Inferior parietal cortex (tissue), 1 donor: Measurements from ENCODE around the gene CFAP100.
A peak's percentile ranks its signal among the peaks of the same experiment; 100 is the strongest.

ENCODE experiments used
- DNase-seq: peaks from one replicate; pipeline ENCODE4 v3.0.0-alpha.2; 2016; ENCODE audit errors: extremely low spot score

Gene CFAP100

DNA sequence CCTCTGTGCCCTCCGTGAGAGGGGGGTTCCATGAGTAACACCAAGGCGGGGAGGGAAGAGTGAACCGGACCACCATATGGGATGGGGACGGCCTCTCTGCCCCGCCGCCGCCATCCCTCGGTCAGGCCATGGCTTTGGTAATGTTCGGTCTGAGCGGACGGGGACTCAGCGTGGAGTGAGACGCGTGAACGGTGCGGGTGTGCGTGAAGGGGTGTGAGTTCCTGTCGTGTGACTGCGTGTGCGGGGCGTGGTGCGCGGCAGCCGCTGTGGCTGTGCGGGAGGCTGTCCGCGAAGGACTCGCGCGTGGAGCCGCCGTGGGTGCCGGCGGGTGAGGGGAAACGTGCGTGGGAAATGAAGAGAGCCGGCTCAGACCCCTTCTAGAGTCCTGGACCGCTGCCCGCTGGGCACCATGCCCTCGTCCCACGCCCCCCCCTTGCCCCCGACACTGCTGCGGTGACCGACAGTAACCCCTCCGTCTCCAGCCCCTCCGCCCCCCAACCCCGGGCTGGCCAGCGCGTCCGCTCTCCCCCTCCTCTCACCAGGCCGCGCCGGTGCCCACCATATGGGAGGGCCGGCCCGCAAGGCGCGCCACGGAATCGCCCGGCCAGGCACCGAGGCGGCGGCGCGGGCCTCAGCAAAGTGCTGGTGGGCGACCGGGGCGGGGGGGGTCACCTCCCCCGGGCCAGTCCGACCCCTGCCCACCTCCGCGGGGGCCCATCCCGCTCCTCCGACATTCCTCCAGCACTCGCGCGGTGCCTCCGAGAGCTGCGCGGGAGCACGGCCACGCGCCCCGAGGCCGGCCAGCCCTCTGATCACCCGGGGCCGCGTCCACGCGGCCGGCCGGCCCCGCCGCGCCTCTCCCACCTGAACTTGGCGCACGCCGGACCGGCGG is 38.1 kb upstream of the CFAP100 start:
- no peak for DNase-seq

DNA sequence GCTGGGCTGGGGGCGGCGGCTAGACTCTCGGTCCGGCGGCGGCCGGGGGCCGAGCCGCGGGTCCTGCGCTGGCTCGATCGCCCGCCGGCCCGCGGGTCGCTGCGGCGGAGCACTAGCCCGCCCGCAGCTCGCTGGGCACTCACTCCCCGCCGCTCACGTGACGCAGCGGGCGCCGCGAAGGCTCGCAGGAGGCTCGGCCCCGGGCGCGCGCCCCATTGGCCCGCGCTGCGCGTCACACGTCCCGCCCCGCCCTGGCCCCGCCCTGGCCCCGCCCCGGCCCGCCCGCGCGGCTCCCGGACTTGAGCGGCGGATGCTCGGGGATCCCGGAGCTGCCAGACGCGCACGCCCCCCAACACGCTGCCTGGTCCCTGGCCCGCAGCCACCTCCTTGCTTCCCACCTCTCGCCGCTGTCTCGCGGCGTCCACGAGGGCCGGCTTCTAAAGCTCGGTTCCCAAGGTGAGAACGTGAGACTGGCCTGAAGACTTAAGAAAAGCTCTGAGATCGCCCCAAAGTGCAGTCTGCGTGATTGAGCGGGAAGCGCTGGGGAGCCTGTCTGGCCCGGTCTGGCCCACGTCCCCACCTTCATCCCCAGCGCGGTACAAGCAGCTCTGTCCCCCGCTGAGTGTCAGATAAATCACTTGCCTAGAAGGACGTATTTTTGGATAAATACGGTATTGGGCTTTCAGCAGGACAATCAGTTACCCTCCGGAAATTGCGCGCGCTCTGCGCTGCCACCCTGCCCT is 37.2 kb upstream of the CFAP100 start, which contains the start of gene KLF15:
KLF15 (minus strand) TSS at position 114 of the 743 bp plus-strand sequence. CDS start 4,486 bp downstream, outside the sequence.
- DNase-seq, result peak; percentile 82

DNA sequence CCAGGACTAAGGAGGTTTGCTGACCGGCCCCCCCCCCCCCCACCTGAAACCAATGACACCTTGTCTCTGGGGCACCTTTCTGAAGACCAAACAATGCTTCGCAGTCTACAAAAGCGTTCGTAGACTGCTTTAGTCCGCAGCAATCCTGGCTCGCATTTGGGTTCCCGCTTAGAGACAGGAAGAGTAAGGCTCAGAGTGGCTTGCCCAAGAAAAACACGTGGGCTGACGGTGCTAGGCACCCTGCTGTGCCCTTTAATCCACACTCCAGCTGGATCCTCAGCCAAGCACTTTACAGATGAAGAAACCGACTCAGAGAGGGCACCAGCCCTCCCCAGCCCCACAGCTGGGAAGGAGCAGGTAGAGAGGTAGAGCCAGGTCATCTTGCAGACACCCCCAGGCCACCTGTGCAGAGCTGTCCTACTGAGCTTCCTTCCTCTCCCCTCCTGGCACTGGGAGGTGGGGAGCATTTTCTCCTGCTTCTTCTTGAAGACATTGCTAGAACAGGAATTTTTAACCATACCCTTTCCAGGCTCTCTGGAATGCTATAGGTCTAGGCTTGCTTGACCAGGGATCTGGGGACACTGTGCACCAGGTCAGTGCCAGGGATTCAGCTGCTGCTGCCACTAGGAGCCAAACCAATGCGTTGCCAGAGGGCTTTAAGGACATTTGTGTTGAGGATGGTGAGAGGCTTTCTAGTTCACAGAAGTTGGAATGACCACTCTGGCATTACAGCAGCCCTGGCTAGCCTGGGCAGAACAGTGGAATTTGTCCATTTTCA is 36.5 kb upstream of the CFAP100 start:
- peak; percentile 15 for DNase-seq

DNA sequence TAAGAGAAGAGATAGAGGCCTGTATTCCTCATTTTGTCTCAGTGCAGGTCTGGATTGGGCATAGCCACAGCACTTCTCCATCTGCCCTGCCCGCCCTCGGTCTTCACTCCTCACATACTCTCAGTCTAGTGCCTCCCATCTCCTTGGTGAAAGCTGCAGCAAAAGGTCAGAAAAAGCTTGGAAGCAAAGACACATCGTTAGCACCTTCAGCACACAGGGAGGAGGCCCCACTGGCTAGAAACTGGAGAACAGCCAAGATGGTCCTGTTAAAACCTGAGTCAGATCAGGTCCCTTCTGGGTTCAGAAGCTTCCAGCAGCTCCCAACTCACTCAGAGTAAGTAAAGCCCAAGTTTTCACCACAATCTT is 35.9 kb upstream of the CFAP100 start:
- DNase-seq, result no peak

DNA sequence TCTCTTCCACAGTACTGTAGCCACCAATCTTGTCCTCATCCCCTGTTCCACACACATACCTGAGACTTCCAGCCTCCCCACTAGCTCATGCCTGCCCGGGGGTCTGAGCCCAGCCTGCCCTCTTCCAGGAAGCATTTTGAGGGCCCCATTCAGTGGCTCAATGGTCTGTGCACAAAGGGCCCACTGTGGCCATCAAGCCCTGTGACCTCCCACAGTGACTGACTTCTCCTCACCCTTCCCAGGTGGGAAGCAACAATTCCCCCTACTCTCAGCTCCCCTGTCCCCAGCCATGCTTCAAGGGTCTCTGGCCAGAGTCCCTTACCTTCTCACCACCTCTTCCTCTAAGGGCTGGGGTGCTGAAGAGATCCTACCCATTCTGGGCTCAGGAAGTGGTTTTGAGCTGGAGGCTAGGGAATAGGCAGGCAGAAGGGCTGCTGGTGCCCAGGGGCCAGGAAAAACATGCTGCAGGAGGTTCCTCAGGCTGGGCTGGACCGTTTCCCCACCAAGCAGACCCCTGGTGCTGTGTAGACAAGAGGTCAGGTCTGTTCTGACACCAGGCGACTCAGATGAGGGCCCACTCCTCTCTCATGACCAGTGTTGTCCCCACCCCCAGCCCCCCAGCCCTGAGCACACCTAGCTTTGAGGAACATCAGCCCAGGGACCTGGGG is 34.5 kb upstream of the CFAP100 start:
- no peak for DNase-seq

DNA sequence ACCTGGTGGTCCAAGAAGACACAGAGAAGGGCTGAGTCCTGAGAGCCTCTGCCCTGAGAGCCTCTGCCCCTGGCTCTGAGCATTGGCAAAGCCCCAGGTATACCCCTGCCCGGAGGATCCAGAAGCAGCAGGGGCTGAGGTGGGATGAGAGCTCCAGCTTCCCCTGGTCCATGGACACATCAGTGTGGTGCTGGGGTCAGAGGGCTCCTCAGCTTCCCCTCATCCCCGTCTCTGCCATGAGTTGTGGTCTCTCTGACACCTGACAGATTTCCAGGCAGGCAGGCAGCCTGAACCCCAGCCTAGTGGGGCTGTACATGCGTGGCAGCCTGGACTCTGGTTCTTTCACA is 34.0 kb upstream of the CFAP100 start:
- no peak for DNase-seq

DNA sequence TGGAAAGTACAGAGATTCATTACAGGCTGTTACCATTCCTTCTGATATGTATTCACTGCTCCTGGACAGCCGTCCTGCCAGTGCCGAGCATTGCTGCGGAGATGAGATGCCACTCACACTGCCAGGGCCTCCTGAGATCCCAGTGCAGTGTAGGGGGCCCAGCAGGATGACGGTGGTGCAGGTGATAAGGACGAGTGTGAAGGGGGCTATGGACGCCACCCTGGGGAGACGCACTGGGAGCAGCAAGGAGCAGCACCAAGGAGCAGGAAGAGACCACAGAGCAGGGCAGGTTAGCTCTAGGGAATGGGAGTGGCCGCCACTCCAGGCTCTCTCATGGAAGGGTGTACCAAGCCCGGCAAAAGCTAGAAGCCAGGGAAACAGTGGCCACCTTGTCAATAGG is 33.5 kb upstream of the CFAP100 start:
- DNase-seq, result no peak

DNA sequence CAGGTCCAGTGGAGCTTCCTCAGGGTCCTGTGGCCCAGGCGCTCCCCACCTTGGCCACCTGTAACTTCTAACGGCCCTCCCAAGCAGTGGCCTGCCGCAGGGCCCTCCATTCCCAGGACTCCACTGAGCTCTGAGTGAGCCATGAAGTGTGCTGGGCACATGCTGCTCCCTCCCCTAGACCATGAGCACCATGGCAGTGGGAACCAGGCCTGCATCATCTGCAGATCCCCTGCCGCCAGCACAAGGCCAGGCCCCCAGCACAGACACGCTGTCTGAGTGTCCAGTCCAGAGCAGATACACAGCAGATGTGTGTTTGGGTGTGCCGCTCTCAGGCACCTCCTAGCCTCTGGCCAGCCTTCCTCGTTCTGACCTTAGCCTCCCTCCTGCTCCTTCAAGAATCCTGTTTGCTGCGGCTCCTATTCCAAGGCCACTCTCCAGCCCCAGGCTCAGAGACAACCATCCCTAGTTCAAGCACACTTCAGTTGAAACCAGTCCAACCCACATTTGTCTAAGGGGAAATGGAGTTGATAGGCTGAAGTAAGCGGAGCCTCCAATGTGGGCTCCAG is 30.5 kb upstream of the CFAP100 start:
- DNase-seq, result no peak

DNA sequence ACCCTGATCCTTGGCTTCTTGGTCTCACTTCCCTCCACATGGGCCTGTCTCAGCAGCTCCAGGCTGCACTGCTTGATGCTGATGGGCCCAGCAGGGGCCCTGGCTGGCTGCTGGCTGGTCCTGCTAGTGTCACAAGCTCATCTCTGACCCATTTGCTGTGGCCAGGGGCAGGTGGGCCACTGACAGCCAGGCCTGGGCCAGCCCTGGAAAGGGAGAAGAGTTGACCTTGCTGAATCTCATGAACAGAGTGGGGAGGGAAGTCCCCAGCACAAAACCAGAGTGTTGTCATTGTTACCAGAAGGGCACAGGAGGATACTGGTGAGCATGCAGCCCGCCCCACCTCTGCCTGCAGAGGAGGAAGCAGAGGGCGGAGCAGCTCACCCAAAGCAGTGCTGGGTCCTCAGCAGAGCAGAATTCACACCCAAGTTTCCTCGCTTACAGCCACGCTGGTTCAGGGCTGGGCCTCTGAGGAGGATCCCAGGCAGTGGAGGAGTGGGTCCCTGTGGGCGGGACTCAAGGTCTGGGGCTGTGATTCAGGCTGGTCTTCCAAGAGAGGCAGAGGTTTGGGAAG is 29.9 kb upstream of the CFAP100 start:
- DNase-seq, result no peak

DNA sequence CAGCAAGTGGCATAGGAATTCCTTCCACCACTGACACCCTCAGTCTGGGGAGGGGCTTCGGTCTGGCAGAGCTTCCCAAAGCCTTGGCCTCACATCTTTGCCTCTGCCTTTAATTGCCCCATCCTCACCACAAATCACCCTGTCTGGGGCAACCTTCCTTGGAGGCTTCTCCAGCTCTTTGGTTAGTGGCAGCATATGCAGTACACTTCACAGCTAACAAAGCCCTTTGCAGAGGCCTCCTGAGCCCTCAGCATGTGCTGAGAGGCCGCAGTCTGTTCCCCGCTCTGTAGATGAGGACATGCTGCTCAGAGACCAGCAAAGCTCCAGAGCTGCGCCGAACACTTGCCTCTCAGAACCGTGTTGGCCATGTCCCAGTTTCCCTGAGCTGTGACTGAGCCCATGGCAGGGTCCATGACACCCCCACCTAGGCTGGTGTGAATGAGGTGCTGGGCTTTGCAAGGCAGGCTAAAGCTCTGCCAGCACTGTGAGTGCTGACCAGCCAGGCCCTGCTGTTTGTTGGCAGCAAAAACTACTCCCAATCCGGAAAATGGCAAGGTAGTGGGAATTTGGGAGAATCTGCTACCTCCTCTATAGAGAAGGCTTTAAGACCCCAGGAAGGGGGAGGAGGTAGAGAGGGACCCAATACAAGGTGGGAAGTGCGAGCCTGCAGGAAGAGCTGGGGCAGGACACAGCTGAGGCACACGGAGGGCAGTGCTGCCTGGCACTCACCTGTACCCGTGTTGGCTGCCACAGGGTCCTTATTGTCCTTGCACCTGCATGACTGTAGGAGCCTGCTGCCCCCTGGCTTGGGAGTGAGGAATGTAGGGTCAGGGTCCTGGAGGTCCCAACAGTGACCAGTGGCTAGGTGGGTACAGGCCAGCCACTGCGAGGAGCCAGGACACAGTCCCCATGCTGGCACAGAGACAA is 29.1 kb upstream of the CFAP100 start:
- DNase-seq, result no peak

DNA sequence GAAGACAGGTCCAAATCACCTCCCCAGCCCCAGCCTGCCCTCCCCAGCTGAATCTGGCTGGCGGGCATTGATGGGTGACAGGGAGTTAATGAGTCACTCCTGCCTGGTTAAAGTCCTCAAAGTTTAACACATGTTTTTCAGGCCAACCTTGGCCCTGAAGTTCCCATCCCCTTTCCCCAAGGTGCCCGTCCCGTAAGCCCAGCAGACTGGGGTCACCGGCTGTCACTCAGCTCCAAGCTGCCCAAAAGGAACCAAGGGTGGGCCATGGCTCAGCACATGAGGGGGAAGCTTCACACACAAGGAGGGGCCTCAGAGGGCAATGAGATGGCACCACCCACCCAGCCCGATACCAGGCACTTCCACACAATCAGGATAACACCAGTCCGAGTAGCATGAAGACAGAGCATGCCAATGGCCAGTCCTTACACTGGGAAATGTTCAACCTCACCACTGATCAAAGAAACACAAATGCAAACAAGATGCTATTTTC is 27.3 kb upstream of the CFAP100 start:
- DNase-seq, result no peak

DNA sequence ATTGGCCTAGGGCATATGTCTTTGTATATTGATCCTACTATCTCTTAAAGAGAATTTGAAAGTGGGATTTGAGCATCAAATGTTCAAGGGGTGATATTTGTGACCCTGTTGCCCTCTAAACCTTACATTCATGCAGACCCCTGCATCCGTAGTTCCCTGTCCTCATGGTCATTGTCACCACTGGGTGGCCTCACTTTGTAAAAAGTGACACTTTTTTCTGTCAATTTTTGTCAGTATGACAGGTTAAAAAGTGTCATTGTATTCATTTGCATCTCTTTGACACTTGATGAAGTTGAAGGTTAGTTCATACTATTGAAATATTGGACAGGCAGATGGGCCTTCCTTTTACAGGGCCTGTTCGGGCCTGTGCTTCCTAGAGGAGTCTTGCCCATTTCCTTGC is 25.2 kb upstream of the CFAP100 start:
- DNase-seq, result no peak

DNA sequence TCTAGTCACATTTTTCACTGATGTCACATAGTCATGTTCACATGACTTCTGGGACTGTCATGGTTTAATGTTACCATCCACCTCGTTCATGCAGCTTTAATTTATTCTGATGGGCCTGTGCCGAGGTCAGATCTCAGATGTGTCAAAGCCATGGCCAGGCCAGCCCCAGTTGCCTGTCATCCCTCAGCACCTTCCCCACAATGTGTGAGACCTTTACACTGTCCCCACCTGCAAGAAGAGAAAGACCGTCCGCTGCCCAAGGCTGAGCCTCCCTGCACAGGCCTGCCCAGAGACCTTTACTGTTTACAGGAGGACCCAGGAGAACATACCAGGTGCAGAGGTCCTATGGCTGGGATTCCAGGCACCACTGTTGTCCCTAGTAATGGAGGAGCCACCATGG is 24.7 kb upstream of the CFAP100 start:
- DNase-seq, result no peak

DNA sequence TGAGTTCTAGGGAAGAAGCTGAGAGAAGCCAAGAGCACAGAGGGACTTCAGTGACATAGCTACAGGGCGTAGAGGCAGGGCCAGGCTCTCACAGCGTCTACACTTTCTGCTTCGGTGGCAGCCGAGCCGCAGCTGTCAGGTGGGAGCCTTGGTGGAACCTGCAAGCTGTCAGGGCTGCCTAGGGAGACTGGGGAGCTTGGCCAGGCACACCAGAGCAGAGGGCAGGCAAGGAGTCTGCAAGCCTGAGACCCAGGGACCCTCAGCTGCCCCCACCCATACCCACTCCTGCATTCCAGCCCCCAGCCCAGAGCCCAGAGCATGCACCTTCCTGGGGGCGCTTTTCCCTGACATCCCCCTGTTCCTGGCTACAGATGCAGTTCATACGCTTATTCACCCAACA is 24.1 kb upstream of the CFAP100 start:
- DNase-seq, result no peak

DNA sequence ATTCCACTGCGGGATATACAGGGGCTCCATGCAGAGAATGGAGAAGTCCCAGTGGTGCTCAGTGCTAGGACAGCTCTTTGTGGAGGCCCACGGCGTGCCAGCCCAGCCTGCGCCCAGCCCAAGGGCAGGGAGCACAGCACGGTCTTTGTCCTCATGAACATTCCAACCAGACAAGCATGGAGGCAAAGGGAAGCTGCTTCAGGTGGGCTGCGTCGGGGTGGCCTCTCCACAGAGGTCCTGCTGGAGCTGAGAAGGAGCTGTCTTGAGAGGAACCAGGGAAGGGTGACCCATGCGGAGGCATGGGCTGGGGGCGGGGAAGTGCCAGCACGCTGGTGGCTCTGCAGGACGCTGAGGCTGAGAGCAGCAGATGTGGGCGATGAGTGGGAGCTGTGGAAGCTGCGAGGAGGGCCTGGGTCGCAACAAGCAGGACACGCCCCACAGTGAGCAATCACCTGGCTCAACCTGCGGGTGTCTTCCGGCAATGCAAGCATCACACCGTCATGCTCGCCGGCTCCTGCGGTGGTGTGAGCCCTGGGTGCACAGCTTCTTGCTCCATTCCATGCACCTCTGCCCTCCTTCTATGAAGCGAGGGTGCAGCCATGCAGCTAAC is 23.5 kb upstream of the CFAP100 start:
- no peak for DNase-seq

DNA sequence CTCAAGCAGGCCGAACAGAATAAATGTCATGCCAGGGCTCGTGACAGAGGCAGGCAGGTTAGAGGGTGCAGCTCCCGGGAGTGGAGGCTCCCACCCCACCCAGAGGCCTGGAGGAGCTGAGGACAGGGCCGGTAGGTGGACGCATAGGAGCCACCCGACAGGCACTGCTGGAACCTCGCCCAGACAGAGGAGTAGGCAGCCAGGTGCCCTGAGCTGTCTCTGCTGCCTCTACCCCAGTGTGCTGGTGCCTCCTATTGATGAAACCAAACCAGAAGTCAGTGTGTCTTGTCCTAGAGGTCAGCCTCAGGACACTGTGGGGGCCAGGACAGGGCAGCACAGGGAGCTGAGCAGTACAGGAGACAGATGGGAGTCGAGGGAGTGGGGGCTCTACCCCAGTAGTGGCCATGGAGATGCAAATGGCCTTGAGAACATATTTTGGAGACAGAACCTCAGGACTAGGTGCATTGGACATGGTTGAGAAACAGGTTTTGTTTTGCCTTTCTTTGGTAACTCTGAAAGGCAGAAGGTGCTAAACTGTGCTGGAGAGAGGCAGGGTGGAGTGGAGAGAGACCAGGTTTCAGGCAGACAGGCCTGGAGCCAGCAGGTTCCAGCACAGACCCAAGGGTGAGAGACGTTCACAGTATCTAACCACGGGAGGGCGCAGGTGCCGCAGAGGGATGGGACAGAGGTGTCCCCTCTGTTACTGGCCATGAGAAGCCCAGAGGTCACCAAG is 22.1 kb upstream of the CFAP100 start:
- DNase-seq, result no peak

DNA sequence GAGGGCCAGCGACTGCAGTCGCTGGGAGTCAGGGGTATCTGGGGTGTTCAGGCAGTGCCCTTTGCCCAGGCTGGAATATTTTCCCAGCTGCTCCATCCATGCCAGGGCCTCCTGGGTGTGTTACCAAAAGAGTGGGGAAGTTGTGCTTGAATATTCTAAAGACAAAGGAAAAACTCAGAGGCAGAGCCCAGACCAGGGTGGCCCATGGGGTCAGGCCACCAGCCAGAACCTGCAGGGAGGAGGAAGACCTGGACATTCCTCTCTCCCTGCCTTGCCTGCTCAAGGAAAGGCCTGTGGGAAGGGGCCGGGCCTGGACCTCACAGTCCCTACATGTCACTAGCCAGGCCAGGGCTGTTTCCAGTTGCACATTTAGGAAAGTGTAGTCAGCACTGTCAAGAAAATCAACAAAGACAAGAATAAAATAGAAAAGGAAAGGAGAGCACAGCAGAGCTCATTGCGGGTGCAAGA is 21.5 kb upstream of the CFAP100 start:
- DNase-seq, result no peak
